D721Med (cell line): ENCODE measurements around the gene PCDHA8.
"Not testable (repeated sequence)": the region's sequence is repeated elsewhere in the genome, so short reads cannot be mapped to it uniquely, and the experiment has no call there.

ENCODE experiments used
- DNase-seq: peaks from one replicate; pipeline ENCODE4 v3.0.0; 2011; ENCODE audit warnings: low spot score; ENCODE audit not compliant: insufficient read length
- FAIRE-seq: peaks from 2 replicates; lab custom pipeline; 2011; peaks lifted over from hg19 to GRCh38; lab: Jason Lieb, UNC
- TF ChIP-seq, protein P1 (sequence below): IDR thresholded peaks from 2 replicates; pipeline ENCODE4 v1.5.1; 2012; ENCODE audit warnings: mild to moderate bottlenecking, control low read depth; ENCODE audit not compliant: insufficient read depth; ENCODE audit errors: missing control alignments

The PCDHA8 gene, protein sequence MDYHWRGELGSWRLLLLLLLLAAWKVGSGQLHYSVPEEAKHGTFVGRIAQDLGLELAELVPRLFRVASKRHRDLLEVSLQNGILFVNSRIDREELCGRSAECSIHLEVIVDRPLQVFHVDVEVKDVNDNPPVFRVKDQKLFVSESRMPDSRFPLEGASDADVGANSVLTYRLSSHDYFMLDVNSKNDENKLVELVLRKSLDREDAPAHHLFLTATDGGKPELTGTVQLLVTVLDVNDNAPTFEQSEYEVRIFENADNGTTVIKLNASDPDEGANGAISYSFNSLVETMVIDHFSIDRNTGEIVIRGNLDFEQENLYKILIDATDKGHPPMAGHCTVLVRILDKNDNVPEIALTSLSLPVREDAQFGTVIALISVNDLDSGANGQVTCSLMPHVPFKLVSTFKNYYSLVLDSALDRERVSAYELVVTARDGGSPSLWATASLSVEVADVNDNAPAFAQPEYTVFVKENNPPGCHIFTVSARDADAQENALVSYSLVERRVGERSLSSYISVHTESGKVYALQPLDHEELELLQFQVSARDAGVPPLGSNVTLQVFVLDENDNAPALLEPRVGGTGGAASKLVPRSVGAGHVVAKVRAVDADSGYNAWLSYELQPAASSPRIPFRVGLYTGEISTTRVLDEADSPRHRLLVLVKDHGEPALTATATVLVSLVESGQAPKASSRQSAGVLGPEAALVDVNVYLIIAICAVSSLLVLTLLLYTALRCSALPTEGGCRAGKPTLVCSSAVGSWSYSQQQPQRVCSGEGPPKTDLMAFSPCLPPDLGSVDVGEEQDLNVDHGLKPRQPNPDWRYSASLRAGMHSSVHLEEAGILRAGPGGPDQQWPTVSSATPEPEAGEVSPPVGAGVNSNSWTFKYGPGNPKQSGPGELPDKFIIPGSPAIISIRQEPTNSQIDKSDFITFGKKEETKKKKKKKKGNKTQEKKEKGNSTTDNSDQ

DNA sequence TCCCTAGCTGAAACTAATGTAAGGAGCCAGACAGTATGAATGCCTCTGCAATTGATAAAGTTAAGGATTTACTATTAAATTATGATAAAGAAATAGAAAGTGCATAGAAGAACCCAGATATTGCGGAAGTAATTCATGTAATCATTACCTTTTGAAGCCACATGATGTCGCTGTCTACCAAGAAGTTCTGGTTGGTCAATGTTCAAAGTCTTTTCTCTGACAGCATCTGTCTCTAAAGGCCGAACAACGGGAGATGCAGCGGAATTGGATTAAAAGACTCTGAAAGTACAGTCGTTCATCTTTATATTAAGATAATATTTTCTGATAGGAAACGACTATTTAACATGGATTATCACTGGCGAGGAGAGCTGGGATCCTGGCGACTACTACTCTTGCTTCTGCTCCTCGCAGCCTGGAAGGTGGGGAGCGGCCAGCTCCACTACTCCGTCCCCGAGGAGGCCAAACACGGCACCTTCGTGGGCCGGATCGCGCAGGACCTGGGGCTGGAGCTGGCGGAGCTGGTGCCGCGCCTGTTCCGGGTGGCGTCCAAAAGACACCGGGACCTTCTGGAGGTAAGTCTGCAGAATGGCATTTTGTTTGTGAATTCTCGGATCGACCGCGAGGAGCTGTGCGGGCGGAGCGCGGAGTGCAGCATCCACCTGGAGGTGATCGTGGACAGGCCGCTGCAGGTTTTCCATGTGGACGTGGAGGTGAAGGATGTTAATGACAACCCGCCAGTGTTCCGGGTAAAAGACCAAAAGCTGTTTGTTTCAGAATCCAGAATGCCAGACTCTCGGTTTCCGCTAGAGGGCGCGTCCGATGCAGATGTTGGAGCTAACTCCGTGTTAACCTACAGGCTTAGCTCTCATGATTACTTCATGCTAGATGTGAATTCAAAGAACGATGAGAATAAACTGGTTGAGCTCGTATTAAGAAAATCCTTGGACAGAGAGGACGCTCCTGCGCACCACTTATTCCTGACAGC is at the start of gene PCDHA8:
PCDHA8 (plus strand) TSS at position 210 of the 985 bp plus-strand sequence; CDS start at position 345, 135 bp downstream.
- no peak for FAIRE-seq
- DNase-seq: no peak
- TF ChIP-seq, protein P1, sequence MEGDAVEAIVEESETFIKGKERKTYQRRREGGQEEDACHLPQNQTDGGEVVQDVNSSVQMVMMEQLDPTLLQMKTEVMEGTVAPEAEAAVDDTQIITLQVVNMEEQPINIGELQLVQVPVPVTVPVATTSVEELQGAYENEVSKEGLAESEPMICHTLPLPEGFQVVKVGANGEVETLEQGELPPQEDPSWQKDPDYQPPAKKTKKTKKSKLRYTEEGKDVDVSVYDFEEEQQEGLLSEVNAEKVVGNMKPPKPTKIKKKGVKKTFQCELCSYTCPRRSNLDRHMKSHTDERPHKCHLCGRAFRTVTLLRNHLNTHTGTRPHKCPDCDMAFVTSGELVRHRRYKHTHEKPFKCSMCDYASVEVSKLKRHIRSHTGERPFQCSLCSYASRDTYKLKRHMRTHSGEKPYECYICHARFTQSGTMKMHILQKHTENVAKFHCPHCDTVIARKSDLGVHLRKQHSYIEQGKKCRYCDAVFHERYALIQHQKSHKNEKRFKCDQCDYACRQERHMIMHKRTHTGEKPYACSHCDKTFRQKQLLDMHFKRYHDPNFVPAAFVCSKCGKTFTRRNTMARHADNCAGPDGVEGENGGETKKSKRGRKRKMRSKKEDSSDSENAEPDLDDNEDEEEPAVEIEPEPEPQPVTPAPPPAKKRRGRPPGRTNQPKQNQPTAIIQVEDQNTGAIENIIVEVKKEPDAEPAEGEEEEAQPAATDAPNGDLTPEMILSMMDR: peak; percentile 47

DNA sequence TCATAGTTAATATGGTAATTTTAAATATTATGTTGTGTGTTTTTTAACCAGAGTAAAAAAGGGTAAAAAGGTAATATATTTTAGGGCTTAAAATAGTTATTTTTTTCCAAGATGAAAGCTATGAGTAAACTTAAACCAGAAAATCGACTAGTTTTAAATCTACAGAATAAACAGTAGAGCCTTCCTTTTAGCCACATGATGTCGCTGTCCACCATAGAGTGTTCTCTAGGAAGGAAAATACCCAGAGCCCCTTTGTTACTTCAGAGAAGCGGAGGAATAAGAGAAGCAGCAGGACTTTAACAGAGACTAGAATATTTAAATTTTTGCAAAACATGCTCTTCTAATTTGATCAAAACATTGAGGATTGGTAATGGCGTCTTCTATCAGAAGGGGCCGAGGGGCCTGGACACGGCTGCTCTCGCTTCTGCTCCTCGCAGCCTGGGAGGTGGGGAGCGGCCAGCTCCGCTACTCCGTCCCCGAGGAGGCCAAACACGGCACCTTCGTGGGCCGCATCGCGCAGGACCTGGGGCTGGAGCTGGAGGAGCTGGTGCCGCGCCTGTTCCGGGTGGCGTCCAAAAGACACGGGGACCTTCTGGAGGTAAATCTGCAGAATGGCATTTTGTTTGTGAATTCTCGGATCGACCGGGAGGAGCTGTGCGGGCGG is 46.3 kb upstream of the PCDHA8 start, which contains the start of gene PCDHA2:
PCDHA2 (plus strand) TSS at position 258 of the 664 bp plus-strand sequence.
- TF ChIP-seq, protein P1: no peak
- FAIRE-seq (no peak), DNase-seq (no peak)

DNA sequence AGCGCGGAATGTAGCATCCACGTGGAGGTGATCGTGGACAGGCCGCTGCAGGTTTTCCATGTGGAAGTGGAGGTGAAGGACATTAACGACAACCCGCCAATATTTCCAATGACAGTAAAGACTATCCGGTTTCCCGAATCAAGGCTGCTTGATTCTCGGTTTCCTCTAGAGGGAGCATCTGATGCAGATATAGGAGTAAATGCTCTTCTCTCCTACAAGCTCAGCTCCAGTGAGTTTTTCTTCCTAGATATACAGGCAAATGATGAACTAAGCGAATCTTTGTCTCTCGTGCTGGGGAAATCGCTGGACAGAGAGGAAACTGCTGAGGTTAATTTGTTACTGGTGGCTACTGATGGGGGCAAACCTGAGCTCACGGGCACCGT is 45.7 kb upstream of the PCDHA8 start:
- no peak for FAIRE-seq
- DNase-seq: no peak
- TF ChIP-seq, protein P1: peak; percentile 2

DNA sequence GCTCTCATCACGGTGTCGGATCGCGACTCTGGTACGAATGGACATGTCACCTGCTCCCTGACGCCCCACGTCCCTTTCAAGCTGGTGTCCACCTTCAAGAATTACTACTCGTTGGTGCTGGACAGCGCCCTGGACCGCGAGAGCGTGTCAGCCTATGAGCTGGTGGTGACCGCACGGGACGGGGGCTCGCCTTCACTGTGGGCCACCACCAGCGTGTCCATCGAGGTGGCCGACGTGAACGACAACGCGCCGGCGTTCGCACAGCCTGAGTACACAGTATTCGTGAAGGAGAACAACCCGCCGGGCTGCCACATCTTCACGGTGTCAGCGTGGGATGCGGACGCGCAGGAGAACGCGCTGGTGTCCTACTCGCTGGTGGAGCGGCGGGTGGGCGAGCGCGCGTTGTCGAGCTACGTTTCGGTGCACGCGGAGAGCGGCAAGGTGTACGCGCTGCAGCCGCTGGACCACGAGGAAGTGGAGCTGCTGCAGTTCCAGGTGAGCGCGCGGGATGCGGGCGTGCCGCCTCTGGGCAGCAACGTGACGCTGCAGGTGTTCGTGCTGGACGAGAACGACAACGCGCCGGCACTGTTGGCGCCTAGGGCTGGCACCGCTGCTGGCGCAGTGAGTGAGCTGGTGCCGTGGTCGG is 44.8 kb upstream of the PCDHA8 start:
- not testable (repeated sequence) for FAIRE-seq, DNase-seq

DNA sequence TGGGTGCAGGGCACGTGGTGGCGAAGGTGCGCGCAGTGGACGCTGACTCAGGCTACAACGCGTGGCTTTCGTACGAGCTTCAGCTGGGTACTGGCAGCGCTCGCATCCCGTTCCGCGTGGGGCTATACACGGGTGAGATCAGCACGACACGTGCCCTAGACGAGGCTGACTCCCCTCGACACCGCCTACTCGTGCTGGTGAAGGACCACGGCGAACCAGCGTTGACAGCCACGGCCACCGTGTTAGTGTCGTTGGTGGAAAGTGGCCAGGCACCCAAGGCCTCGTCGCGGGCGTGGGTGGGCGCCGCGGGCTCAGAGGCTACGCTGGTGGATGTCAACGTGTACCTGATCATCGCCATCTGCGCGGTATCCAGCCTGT is 44.3 kb upstream of the PCDHA8 start:
- no peak for FAIRE-seq
- TF ChIP-seq, protein P1: no peak
- DNase-seq: no peak

DNA sequence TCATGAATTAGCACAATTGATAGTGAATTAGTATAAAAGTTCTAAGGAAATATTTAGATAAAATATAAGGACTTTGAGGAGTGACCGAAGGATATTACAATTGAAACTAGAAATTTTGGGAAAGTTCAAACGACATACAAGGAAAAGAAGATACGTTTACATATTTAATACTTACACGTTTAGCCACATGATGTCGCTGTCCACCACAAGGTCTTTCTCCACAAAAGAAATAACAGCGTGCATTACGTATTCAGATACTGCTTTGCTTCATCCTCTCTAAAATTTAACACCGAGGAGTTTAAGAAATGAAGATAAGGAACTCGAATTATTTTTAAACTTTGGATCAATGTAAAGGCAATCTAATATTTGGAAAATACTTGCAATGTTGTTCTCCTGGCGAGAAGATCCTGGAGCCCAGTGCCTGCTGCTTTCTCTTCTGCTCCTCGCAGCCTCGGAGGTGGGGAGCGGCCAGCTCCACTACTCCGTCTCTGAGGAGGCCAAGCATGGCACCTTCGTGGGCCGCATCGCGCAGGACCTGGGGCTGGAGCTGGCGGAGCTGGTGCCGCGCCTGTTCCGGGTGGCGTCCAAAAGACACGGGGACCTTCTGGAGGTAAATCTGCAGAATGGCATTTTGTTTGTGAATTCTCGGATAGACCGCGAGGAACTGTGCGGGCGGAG is 40.0 kb upstream of the PCDHA8 start, which contains the start of gene PCDHA3:
PCDHA3 (plus strand) TSS at position 242 of the 678 bp plus-strand sequence.
- no peak for DNase-seq
- no peak for FAIRE-seq

More for the DNA sequence above, 40.0 kb upstream of the PCDHA8 start, which contains the start of gene PCDHA3:
- TF ChIP-seq, protein P1: no peak
